HEK293 (cell line): ENCODE data around the gene ZNF576.

Experiments
- GLI4 ChIP-seq: fragments of 450-650 bp; formaldehyde crosslinking; IDR thresholded peaks from 2 replicates; pipeline ENCODE4 v1.5.1; 2016; ENCODE audit warnings: missing biosample characterization, missing genetic modification characterization
- ZFHX2 ChIP-seq: fragments of 450-650 bp; formaldehyde crosslinking; conservative IDR thresholded peaks from 2 replicates; pipeline ENCODE4 v1.5.1; 2016; ENCODE audit warnings: missing biosample characterization, missing genetic modification characterization
- ZNF155 ChIP-seq: fragments of 450-650 bp; formaldehyde crosslinking; IDR thresholded peaks from 2 replicates; pipeline ENCODE4 v1.5.1; 2016; ENCODE audit warnings: missing biosample characterization, missing genetic modification characterization
- ZNF2 ChIP-seq: fragments of 450-650 bp; formaldehyde crosslinking; IDR thresholded peaks from 2 replicates; pipeline ENCODE4 v1.5.1; 2016; ENCODE audit warnings: missing biosample characterization, missing genetic modification characterization
- ZNF202 ChIP-seq: fragments of 450-650 bp; formaldehyde crosslinking; IDR thresholded peaks from 2 replicates; pipeline ENCODE4 v1.5.1; 2016; ENCODE audit warnings: missing biosample characterization, missing genetic modification characterization, borderline replicate concordance
- ZNF248 ChIP-seq: fragments of 450-650 bp; formaldehyde crosslinking; IDR thresholded peaks from 2 replicates; pipeline ENCODE4 v1.5.1; 2017; ENCODE audit warnings: missing biosample characterization, missing genetic modification characterization
- ZNF280D ChIP-seq: fragments of 450-650 bp; formaldehyde crosslinking; IDR thresholded peaks from 2 replicates; pipeline ENCODE4 v1.5.1; 2016; ENCODE audit warnings: missing biosample characterization, missing genetic modification characterization
- ZNF571 ChIP-seq: fragments of 450-650 bp; formaldehyde crosslinking; IDR thresholded peaks from 2 replicates; pipeline ENCODE4 v1.5.0; 2017; ENCODE audit warnings: missing biosample characterization, missing genetic modification characterization
- ZNF645 ChIP-seq: fragments of 450-650 bp; formaldehyde crosslinking; IDR thresholded peaks from 2 replicates; pipeline ENCODE4; 2016; ENCODE audit warnings: missing biosample characterization, missing genetic modification characterization
- ZNF658 ChIP-seq: fragments of 450-650 bp; formaldehyde crosslinking; IDR thresholded peaks from 2 replicates; pipeline ENCODE4; 2016; ENCODE audit warnings: missing biosample characterization, missing genetic modification characterization
- ZSCAN18 ChIP-seq: fragments of 450-650 bp; formaldehyde crosslinking; IDR thresholded peaks from 2 replicates; pipeline ENCODE4 v1.5.1; 2016; ENCODE audit warnings: missing biosample characterization, missing genetic modification characterization
- TF ChIP-seq, protein P1 (sequence below): fragments of 450-650 bp; formaldehyde crosslinking; conservative IDR thresholded peaks from 2 replicates; pipeline ENCODE4 v1.5.1; 2016; ENCODE audit warnings: low read depth, missing biosample characterization, missing genetic modification characterization
- TF ChIP-seq, protein P2 (sequence below): fragments of 450-650 bp; formaldehyde crosslinking; IDR thresholded peaks from 2 replicates; pipeline ENCODE4 v1.5.1; 2016; ENCODE audit warnings: missing biosample characterization, missing genetic modification characterization
- TF ChIP-seq, protein P3 (sequence below): fragments of 450-650 bp; formaldehyde crosslinking; IDR thresholded peaks from 2 replicates; pipeline ENCODE4 v1.5.1; 2017; ENCODE audit warnings: missing biosample characterization, missing genetic modification characterization

ZNF576 gene

DNA sequence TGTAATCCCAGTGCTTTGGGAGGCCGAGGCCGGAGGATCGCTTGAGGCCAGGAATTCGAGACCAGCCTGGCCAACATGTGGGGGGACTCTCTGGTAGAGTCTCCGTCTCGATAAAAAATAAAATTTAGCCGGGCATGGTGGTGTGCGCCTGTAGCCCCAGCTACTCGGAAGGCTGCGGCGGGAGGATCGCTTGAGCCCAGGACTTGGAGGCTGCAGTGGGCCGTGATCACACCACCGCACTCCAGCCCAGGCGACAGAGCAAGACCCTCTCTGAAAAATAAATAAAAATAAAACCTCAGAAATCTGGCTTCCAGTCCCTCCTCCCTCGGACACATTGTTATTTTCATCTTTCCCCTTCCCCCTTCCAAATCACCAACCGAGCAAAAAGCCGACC, 793 bp upstream of the ZNF576 start (continued):
- TF ChIP-seq ZFHX2 (0 out of 2 replicates have a peak, but pooled peaks have one; percentile 8), ZNF571 (tag by site-specific recombination) (no peak), ZNF280D (tag by site-specific recombination) (no peak), ZSCAN18 (no peak), ZNF248 (no peak; the same call in 1 of the 2 replicates), ZNF658 (tag by site-specific recombination) (no peak), ZNF202 (no peak), ZNF2 (tag by site-specific recombination) (peak; percentile 77), ZNF155 (tag by site-specific recombination) (no peak), ZNF645 (tag by site-specific recombination) (peak; percentile 53; the same call in 1 of the 2 replicates), GLI4 (tag by site-specific recombination) (no peak)
- TF ChIP-seq, protein P1, sequence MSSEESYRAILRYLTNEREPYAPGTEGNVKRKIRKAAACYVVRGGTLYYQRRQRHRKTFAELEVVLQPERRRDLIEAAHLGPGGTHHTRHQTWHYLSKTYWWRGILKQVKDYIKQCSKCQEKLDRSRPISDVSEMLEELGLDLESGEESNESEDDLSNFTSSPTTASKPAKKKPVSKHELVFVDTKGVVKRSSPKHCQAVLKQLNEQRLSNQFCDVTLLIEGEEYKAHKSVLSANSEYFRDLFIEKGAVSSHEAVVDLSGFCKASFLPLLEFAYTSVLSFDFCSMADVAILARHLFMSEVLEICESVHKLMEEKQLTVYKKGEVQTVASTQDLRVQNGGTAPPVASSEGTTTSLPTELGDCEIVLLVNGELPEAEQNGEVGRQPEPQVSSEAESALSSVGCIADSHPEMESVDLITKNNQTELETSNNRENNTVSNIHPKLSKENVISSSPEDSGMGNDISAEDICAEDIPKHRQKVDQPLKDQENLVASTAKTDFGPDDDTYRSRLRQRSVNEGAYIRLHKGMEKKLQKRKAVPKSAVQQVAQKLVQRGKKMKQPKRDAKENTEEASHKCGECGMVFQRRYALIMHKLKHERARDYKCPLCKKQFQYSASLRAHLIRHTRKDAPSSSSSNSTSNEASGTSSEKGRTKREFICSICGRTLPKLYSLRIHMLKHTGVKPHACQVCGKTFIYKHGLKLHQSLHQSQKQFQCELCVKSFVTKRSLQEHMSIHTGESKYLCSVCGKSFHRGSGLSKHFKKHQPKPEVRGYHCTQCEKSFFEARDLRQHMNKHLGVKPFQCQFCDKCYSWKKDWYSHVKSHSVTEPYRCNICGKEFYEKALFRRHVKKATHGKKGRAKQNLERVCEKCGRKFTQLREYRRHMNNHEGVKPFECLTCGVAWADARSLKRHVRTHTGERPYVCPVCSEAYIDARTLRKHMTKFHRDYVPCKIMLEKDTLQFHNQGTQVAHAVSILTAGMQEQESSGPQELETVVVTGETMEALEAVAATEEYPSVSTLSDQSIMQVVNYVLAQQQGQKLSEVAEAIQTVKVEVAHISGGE = peak; percentile 11
- TF ChIP-seq, protein P2, sequence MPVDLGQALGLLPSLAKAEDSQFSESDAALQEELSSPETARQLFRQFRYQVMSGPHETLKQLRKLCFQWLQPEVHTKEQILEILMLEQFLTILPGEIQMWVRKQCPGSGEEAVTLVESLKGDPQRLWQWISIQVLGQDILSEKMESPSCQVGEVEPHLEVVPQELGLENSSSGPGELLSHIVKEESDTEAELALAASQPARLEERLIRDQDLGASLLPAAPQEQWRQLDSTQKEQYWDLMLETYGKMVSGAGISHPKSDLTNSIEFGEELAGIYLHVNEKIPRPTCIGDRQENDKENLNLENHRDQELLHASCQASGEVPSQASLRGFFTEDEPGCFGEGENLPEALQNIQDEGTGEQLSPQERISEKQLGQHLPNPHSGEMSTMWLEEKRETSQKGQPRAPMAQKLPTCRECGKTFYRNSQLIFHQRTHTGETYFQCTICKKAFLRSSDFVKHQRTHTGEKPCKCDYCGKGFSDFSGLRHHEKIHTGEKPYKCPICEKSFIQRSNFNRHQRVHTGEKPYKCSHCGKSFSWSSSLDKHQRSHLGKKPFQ (tag by site-specific recombination) = peak; percentile 74
- TF ChIP-seq, protein P3, sequence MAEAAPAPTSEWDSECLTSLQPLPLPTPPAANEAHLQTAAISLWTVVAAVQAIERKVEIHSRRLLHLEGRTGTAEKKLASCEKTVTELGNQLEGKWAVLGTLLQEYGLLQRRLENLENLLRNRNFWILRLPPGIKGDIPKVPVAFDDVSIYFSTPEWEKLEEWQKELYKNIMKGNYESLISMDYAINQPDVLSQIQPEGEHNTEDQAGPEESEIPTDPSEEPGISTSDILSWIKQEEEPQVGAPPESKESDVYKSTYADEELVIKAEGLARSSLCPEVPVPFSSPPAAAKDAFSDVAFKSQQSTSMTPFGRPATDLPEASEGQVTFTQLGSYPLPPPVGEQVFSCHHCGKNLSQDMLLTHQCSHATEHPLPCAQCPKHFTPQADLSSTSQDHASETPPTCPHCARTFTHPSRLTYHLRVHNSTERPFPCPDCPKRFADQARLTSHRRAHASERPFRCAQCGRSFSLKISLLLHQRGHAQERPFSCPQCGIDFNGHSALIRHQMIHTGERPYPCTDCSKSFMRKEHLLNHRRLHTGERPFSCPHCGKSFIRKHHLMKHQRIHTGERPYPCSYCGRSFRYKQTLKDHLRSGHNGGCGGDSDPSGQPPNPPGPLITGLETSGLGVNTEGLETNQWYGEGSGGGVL = no peak
